ENCODE measurements around the gene TM2D3. TPM values are rescaled to one million over a fixed set of nuclear protein-coding genes. Genes with fewer than 3 reads are reported as not detected.

The TM2D3 gene
- total and polyA plus RNA-seq, 10 of the 15 experiments (the other 5 are each of a cell fraction or from before 2014, with no cell fraction given): 28.3 to 84.5 (median 45.0) TPM

GRCh38 chr15:101697488-101697887, 45.3 kb upstream of the TM2D3 start:
- BruUV-seq (replicated peaks): no TSS peak
- no peaks in the 10 kb centered on the region for H4K20me1 ChIP-seq (ENCODE audit: control insufficient read depth, insufficient read depth)
- SMC1A ChIA-PET (ENCODE audit: uncharacterized antibody, unreplicated experiment): no interaction called here
- H3K27ac ChIP-seq (ENCODE audit: control insufficient read depth, insufficient read depth): no peak overlapping the region
- H3K27me3 ChIP-seq (replicated peaks in 1 of 2; ENCODE audit: control insufficient read depth in 2 of 2, insufficient read depth in 2 of 2, low read length in 1 of 2): no peaks in the 10 kb centered on the region
- H3K4me1 ChIP-seq (ENCODE audit: control insufficient read depth, insufficient read depth, low read length): peaks cover 10% of the 10 kb centered on the region
- H3K36me3 ChIP-seq (ENCODE audit: control insufficient read depth in 2 of 2, insufficient read depth in 2 of 2, low read length in 1 of 2): peaks cover under 1 to 14% of the 10 kb centered on the region in 2 experiments; a peak in 3 of 4 replicates
- no peak overlapping the region for H3K9ac ChIP-seq (ENCODE audit: control insufficient read depth, insufficient read depth, low read length)
- WGBS (ENCODE audit: insufficient coverage, insufficient replicate concordance, low lambda C conversion rate, missing lambda C conversion rate): 90% methylated on average over 7 of the region's 7 CpGs
- TF ChIP-seq TAF1 (IDR thresholded peaks at IDR 0.05; ENCODE audit: borderline replicate concordance, low read depth, low read length) (no peak), RUNX3 (IDR thresholded peaks at IDR 0.05; ENCODE audit: low read length) (no peak), KAT2A (conservative IDR thresholded peaks at IDR 0.05; ENCODE audit: control insufficient read depth, low read depth, low read length) (no peak), TBL1XR1 (IDR thresholded peaks at IDR 0.05; ENCODE audit: low read depth, low read length) (no peak)
- intact Hi-C loops (cut with micrococcal nuclease; ENCODE audit: unreplicated experiment) (no loop called here), in situ Hi-C loops (cut with MboI) (no loop called here)
- CTCF ChIA-PET: interaction anchor here (0.7 kb wide), 1 partner anchor 397 kb away, joined by 3 read pairs; no protein-coding TSS in a partner anchor
- no peak overlapping the region for H2AFZ ChIP-seq (ENCODE audit: control insufficient read depth, low read depth, low read length)
- H3K9me3 ChIP-seq (replicated peaks; ENCODE audit: control insufficient read depth, insufficient read depth, low read length): peaks cover 1% of the 10 kb centered on the region; the same call in 2 of the 3 replicates
- ATAC-seq (no peak), DNase-seq (ENCODE audit: low read depth, low spot score) (no peak), FAIRE-seq (no peak)
- RAD21 ChIA-PET (ENCODE audit: unreplicated experiment): no interaction called here
- POLR2A ChIA-PET: no interaction called here
- H3K4me3 ChIP-seq: no peak overlapping the region
- H3K4me2 ChIP-seq (ENCODE audit: control insufficient read depth, insufficient read depth): no peak overlapping the region
- H3K79me2 ChIP-seq (ENCODE audit: control insufficient read depth, insufficient read depth, low read length): no peaks in the 10 kb centered on the region

GRCh38 chr15:101696829-101697228, 44.6 kb upstream of the TM2D3 start:
- Histone ChIP-seq H4K20me1 (ENCODE audit: control insufficient read depth, insufficient read depth) (no peaks in the 10 kb centered on the region), H3K4me2 (ENCODE audit: control insufficient read depth, insufficient read depth) (no peak overlapping the region), H3K27me3 (replicated peaks in 1 of 2; ENCODE audit: control insufficient read depth in 2 of 2, insufficient read depth in 2 of 2, low read length in 1 of 2) (no peaks in the 10 kb centered on the region), H3K36me3 (ENCODE audit: control insufficient read depth in 2 of 2, insufficient read depth in 2 of 2, low read length in 1 of 2) (peaks cover 0 to 14% of the 10 kb centered on the region in 2 experiments; a peak in 3 of 4 replicates), H2AFZ (ENCODE audit: control insufficient read depth, low read depth, low read length) (no peak overlapping the region), H3K4me1 (ENCODE audit: control insufficient read depth, insufficient read depth, low read length) (peaks cover 10% of the 10 kb centered on the region), H3K27ac (ENCODE audit: control insufficient read depth, insufficient read depth) (no peak overlapping the region), H3K9me3 (replicated peaks; ENCODE audit: control insufficient read depth, insufficient read depth, low read length) (peaks cover 1% of the 10 kb centered on the region; the same call in 2 of the 3 replicates), H3K79me2 (ENCODE audit: control insufficient read depth, insufficient read depth, low read length) (no peaks in the 10 kb centered on the region), H3K9ac (ENCODE audit: control insufficient read depth, insufficient read depth, low read length) (no peak overlapping the region), H3K4me3 (no peak overlapping the region)
- POLR2A ChIA-PET: no interaction called here
- 100% methylated on average over 1 of the region's 1 CpG for WGBS (ENCODE audit: insufficient coverage, insufficient replicate concordance, low lambda C conversion rate, missing lambda C conversion rate)
- RAD21 ChIA-PET (ENCODE audit: unreplicated experiment): no interaction called here
- DNase-seq (ENCODE audit: low read depth, low spot score) (no peak), ATAC-seq (no peak), FAIRE-seq (no peak)
- BruUV-seq (replicated peaks): no TSS peak
- intact Hi-C loops (cut with micrococcal nuclease; ENCODE audit: unreplicated experiment): no loop called here
- TF ChIP-seq FOS (IDR thresholded peaks at IDR 0.05; ENCODE audit: borderline replicate concordance, extremely low read depth, insufficient read length): no peak
- TF ChIP-seq PML (IDR thresholded peaks at IDR 0.05; ENCODE audit: low read length): no peak
- no peak for TF ChIP-seq PAX5 (IDR thresholded peaks at IDR 0.05; ENCODE audit: borderline replicate concordance, low read depth, low read length)
- no peak for TF ChIP-seq TBL1XR1 (IDR thresholded peaks at IDR 0.05; ENCODE audit: low read depth, low read length)
- TF ChIP-seq NKRF (conservative IDR thresholded peaks at IDR 0.05): no peak
- TF ChIP-seq CUX1 (IDR thresholded peaks at IDR 0.05; ENCODE audit: insufficient replicate concordance, low read depth, low read length): no peak
- no peak for TF ChIP-seq RAD51 (IDR thresholded peaks at IDR 0.05)
- in situ Hi-C loops (cut with MboI): no loop called here
- SMC1A ChIA-PET (ENCODE audit: uncharacterized antibody, unreplicated experiment): no interaction called here
- CTCF ChIA-PET: interaction anchor here (0.7 kb wide), 1 partner anchor 397 kb away, joined by 3 read pairs; no protein-coding TSS in a partner anchor
